ENCODE measurements around the gene IGFBP1. TPM values are rescaled to one million over a fixed set of nuclear protein-coding genes. Genes with fewer than 3 reads are reported as not detected.

Gene IGFBP1
- total and polyA plus RNA-seq, 2 of the 13 experiments (the other 11 are each of a cell fraction or from before 2014, with no cell fraction given): 5.4 to 885 TPM

- TF ChIP-seq REPIN1 (CRISPR knock-in tag; IDR thresholded peaks at IDR 0.05; ENCODE audit: borderline replicate concordance, low read depth) (no peak; the same call in 1 of the 2 replicates), MLX (CRISPR knock-in tag; IDR thresholded peaks at IDR 0.05) (no peak), ZNF333 (CRISPR knock-in tag; IDR thresholded peaks at IDR 0.05; ENCODE audit: borderline replicate concordance) (no peak), ZBTB26 (CRISPR knock-in tag; IDR thresholded peaks at IDR 0.05; ENCODE audit: borderline replicate concordance) (peak; percentile 34; the same call in 1 of the 2 replicates), AGO1 (IDR thresholded peaks at IDR 0.05; ENCODE audit: low read depth, low read length, poor library complexity, severe bottlenecking) (peak; percentile 98), AKAP8 (CRISPR knock-in tag; IDR thresholded peaks at IDR 0.05) (peak; percentile 97), ZBTB39 (CRISPR knock-in tag; IDR thresholded peaks at IDR 0.05) (no peak), TARDBP (CRISPR knock-in tag; IDR thresholded peaks at IDR 0.05) (peak; percentile 83; the same call in 1 of the 2 replicates), HNF4G (IDR thresholded peaks at IDR 0.05; ENCODE audit: borderline replicate concordance, low read depth, low read length) (no peak), HNF4G (CRISPR knock-in tag; IDR thresholded peaks at IDR 0.05; ENCODE audit: borderline replicate concordance, low read depth) (peak; percentile 53), NFE2L1 (CRISPR knock-in tag; IDR thresholded peaks at IDR 0.05; ENCODE audit: borderline replicate concordance) (no peak), HOXA9 (CRISPR knock-in tag; IDR thresholded peaks at IDR 0.05; ENCODE audit: borderline replicate concordance) (no peak; the same call in 1 of the 2 replicates), CREM (IDR thresholded peaks at IDR 0.05) (no peak), CREM (CRISPR knock-in tag; IDR thresholded peaks at IDR 0.05) (no peak), ATAD3A (CRISPR knock-in tag; IDR thresholded peaks at IDR 0.05) (no peak), RBM22 (optimal IDR thresholded peaks at IDR 0.05; ENCODE audit: low read length) (no peak), KMT2A (CRISPR knock-in tag; IDR thresholded peaks at IDR 0.05) (0 out of 2 replicates have a peak, but pooled peaks have one; percentile 11), CC2D1A (CRISPR knock-in tag; IDR thresholded peaks at IDR 0.05) (no peak), ZNF567 (CRISPR knock-in tag; IDR thresholded peaks at IDR 0.05; ENCODE audit: borderline replicate concordance) (0 out of 2 replicates have a peak, but pooled peaks have one; percentile 19), DDIT3 (CRISPR knock-in tag; IDR thresholded peaks at IDR 0.05) (0 out of 2 replicates have a peak, but pooled peaks have one; percentile 12), ZNF3 (CRISPR knock-in tag; IDR thresholded peaks at IDR 0.05) (no peak), ZNF691 (CRISPR knock-in tag; IDR thresholded peaks at IDR 0.05; ENCODE audit: borderline replicate concordance, low read depth) (peak; percentile 76), ZFP36L1 (CRISPR knock-in tag; IDR thresholded peaks at IDR 0.05) (0 out of 2 replicates have a peak, but pooled peaks have one; percentile 7), RFX5 (IDR thresholded peaks at IDR 0.05; ENCODE audit: low read depth, low read length) (no peak), ZNF670 (CRISPR knock-in tag; IDR thresholded peaks at IDR 0.05; ENCODE audit: borderline replicate concordance) (0 out of 2 replicates have a peak, but pooled peaks have one; percentile 38), HOXD1 (CRISPR knock-in tag; IDR thresholded peaks at IDR 0.05) (no peak; the same call in 1 of the 2 replicates)
Measured at GRCh38 chr7:45893996-45894664, 5.8 kb downstream of the IGFBP1 start (continued).

Measured in HepG2 (cell line).